ENCODE measurements around the gene TSHR. TPM values are rescaled to one million over a fixed set of nuclear protein-coding genes. Genes with fewer than 3 reads are reported as not detected.

Gene TSHR
- total RNA-seq, 1 experiment from 2014 or later = not detected

GRCh38 chr14:81062380-81062779 is 107.0 kb downstream of the TSHR start (continued):
- TF ChIP-seq CTCF (IDR thresholded peaks at IDR 0.05 in 2 of 3, conservative IDR thresholded peaks at IDR 0.05 in 1 of 3; ENCODE audit: borderline replicate concordance in 1 of 3, insufficient read depth in 1 of 3, low read depth in 2 of 3, low read length in 2 of 3) (no peak), EGR1 (IDR thresholded peaks at IDR 0.05; ENCODE audit: low read depth) (no peak), ATF3 (IDR thresholded peaks at IDR 0.05) (no peak), SP1 (IDR thresholded peaks at IDR 0.05; ENCODE audit: low read depth) (no peak), JUND (IDR thresholded peaks at IDR 0.05) (no peak)
- TF ChIP-seq, protein P1, sequence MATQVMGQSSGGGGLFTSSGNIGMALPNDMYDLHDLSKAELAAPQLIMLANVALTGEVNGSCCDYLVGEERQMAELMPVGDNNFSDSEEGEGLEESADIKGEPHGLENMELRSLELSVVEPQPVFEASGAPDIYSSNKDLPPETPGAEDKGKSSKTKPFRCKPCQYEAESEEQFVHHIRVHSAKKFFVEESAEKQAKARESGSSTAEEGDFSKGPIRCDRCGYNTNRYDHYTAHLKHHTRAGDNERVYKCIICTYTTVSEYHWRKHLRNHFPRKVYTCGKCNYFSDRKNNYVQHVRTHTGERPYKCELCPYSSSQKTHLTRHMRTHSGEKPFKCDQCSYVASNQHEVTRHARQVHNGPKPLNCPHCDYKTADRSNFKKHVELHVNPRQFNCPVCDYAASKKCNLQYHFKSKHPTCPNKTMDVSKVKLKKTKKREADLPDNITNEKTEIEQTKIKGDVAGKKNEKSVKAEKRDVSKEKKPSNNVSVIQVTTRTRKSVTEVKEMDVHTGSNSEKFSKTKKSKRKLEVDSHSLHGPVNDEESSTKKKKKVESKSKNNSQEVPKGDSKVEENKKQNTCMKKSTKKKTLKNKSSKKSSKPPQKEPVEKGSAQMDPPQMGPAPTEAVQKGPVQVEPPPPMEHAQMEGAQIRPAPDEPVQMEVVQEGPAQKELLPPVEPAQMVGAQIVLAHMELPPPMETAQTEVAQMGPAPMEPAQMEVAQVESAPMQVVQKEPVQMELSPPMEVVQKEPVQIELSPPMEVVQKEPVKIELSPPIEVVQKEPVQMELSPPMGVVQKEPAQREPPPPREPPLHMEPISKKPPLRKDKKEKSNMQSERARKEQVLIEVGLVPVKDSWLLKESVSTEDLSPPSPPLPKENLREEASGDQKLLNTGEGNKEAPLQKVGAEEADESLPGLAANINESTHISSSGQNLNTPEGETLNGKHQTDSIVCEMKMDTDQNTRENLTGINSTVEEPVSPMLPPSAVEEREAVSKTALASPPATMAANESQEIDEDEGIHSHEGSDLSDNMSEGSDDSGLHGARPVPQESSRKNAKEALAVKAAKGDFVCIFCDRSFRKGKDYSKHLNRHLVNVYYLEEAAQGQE (IDR thresholded peaks at IDR 0.05; ENCODE audit: low read depth) = no peak

DNA sequence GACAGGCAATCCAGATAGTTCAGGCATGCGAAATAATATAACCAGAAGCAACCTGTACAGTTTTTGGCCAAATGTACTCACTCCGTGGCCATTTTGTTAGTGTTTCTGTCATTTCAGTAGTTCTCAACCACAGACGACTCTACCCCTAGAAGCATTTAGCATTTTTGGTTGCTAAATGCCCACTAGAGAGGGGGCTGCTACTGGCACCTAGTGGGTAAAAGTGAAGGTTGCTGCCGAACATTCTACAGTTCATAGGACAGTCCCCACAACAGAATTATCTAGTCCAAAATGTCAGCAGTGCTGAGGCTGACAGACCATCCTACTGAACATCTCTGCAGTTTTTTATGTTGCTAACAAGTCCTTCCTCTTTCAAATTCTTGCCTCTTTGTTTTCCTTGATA is 107.4 kb downstream of the TSHR start:
- POLR2A ChIA-PET = no interaction called here
- H3K4me2 ChIP-seq (ENCODE audit: low read length) = no peak overlapping the region
- H3K9me2 ChIP-seq (ENCODE audit: insufficient read depth) = no peaks in the 10 kb centered on the region
- H3K4me1 ChIP-seq (ENCODE audit: control insufficient read depth in 1 of 2, insufficient read depth in 2 of 2, low read length in 2 of 2) = no peaks in the 10 kb centered on the region
- no peaks in the 10 kb centered on the region for H3K79me2 ChIP-seq (ENCODE audit: insufficient read depth, low read length)
- H3K4me3 ChIP-seq (replicated peaks in 1 of 2; ENCODE audit: low read depth in 1 of 2, low read length in 2 of 2) = no peak overlapping the region
- no peak overlapping the region for H3K27ac ChIP-seq (ENCODE audit: low read depth, low read length)
- peak overlapping the region; percentile 29 for H2AFZ ChIP-seq (ENCODE audit: low read depth, low read length, poor library complexity, severe bottlenecking)
- CTCF ChIA-PET = interaction anchor here (1.0 to 2.2 kb wide), 2 partner anchors 66 to 75 kb away, joined by 3 to 13 read pairs; no protein-coding TSS in a partner anchor
- no TSS peak for BruUV-seq (replicated peaks)
- H3K36me3 ChIP-seq (ENCODE audit: control insufficient read depth in 1 of 2, insufficient read depth in 2 of 2, low read length in 2 of 2) = no peaks in the 10 kb centered on the region
- RAD21 ChIA-PET (ENCODE audit: low non-redundant PET in 1 of 2, low total read pairs in 2 of 2, uncharacterized antibody in 2 of 2, unreplicated experiment in 2 of 2) = no interaction called here
- H3K9me3 ChIP-seq (ENCODE audit: control insufficient read depth in 1 of 2, insufficient read depth in 1 of 2, low read depth in 1 of 2, low read length in 2 of 2) = no peaks in the 10 kb centered on the region
- ATAC-seq (peak; percentile 93), DNase-seq (ENCODE audit: low read depth, low spot score) (peak; percentile 21)
- intact Hi-C loops (cut with micrococcal nuclease) = loop anchor here (1.0 kb wide), 2 partner anchors 67 to 109 kb away; no protein-coding TSS in a partner anchor
- H3K27me3 ChIP-seq (ENCODE audit: insufficient read depth, low read length) = no peaks in the 10 kb centered on the region
- H4K20me1 ChIP-seq (ENCODE audit: insufficient read depth) = no peaks in the 10 kb centered on the region
- H3K9ac ChIP-seq (ENCODE audit: low read length) = no peak overlapping the region
- TF ChIP-seq YY1 (IDR thresholded peaks at IDR 0.05; ENCODE audit: extremely low read depth, insufficient replicate concordance, low read depth, low read length) (no peak), CBX3 (IDR thresholded peaks at IDR 0.05; ENCODE audit: low read depth) (no peak), POLR2A (IDR thresholded peaks at IDR 0.05; ENCODE audit: borderline replicate concordance, extremely low read depth, insufficient read depth, insufficient read length) (no peak), MAX (IDR thresholded peaks at IDR 0.05) (no peak), ATF3 (IDR thresholded peaks at IDR 0.05) (no peak), RAD21 (IDR thresholded peaks at IDR 0.05; ENCODE audit: low read depth) (peak; percentile 52), CTCF (IDR thresholded peaks at IDR 0.05 in 2 of 3, conservative IDR thresholded peaks at IDR 0.05 in 1 of 3; ENCODE audit: borderline replicate concordance in 1 of 3, insufficient read depth in 1 of 3, low read depth in 2 of 3, low read length in 2 of 3) (peak; percentile 35 to 67 (median 65); a peak in 5 of 6 replicates), EGR1 (IDR thresholded peaks at IDR 0.05; ENCODE audit: low read depth) (no peak), ZBTB33 (IDR thresholded peaks at IDR 0.05; ENCODE audit: extremely low read depth, insufficient replicate concordance, low read length) (no peak)

Data from HCT116 (cell line).